Adipose tissue (tissue), 3 donors: ENCODE data around the gene DYRK4. TPM values are rescaled to one million over a fixed set of nuclear protein-coding genes. Genes with fewer than 3 reads are reported as not detected.
"Not testable (repeated sequence)": the region's sequence is repeated elsewhere in the genome, so short reads cannot be mapped to it uniquely, and the experiment has no call there.

Experiments used
- H3K27ac ChIP-seq: one replicate; pipeline ENCODE4 v1.5.1; 2013; ENCODE audit warnings: low read depth, low read length
- WGBS, 3 donors: extraction: QIAGEN DNeasy Blood & Tissue Kit; methylation state at CpG; one replicate each; pipeline ENCODE4 v1.1.7; 2013; 5-methylcytosine and 5-hydroxymethylcytosine counted together
- polyA plus RNA-seq, 3 donors: library from polyadenylated mRNA; stranded (reverse); fragments of 200-250 nt; gene quantifications; one replicate each; pipeline ENCODE4 v1.2.3, GENCODE V29; 2013
- donor health status: healthy with polysubstance abuse.
- donor health status: Bipolar disorder and iron deficiency.
- donor health status: healthy.

DYRK4 gene
- 10 to 100 TPM; 21.1 to 53.1 (median 30.0) TPM for polyA plus RNA-seq

- H3K27ac ChIP-seq = no peak within 1 kb of the TSS
- WGBS, 3 donors = 7 to 12% (median 7%) methylated on average over 44 of the region's 44 CpGs
Measured at GRCh38 chr12:4562034-4562657, at the start of gene DYRK4. TSS of gene DYRK4 (plus strand) at chr12:4562208. CDS start at chr12:4562246, 38 bp downstream.

- WGBS, 3 donors = 88 to 91% (median 90%) methylated on average over 5 of the region's 5 CpGs
- H3K27ac ChIP-seq = no peak overlapping the region
Measured at GRCh38 chr12:4518106-4518728, 43.8 kb upstream of the DYRK4 start.

GRCh38 chr12:4523443-4523842 lies 38.6 kb upstream of the DYRK4 start:
- WGBS, 3 donors = 95 to 97% (median 96%) methylated on average over 7 of the region's 7 CpGs
- H3K27ac ChIP-seq = not testable (repeated sequence)

GRCh38 chr12:4526923-4527546 lies 35.0 kb upstream of the DYRK4 start:
- 93 to 97% (median 95%) methylated on average over 2 of the region's 2 CpGs for WGBS, 3 donors
- H3K27ac ChIP-seq = no peak overlapping the region

- H3K27ac ChIP-seq = no peak overlapping the region
- WGBS, 3 donors = 75 to 88% (median 76%) methylated on average over 1 of the region's 1 CpG
Measured at GRCh38 chr12:4530160-4530559, 31.8 kb upstream of the DYRK4 start.

GRCh38 chr12:4530982-4531586 lies 30.9 kb upstream of the DYRK4 start:
- 78 to 86% (median 81%) methylated on average over 6 of the region's 6 CpGs for WGBS, 3 donors
- no peak overlapping the region for H3K27ac ChIP-seq

GRCh38 chr12:4535092-4535491 lies 26.9 kb upstream of the DYRK4 start:
- no peak overlapping the region for H3K27ac ChIP-seq
- WGBS, 3 donors = 90 to 96% (median 92%) methylated on average over 4 of the region's 4 CpGs

- WGBS, 3 donors = 63 to 75% (median 68%) methylated on average over 2 of the region's 2 CpGs
- no peak overlapping the region for H3K27ac ChIP-seq
Measured at GRCh38 chr12:4535871-4536270, 26.1 kb upstream of the DYRK4 start.

- peak within 1 kb of the TSS; percentile 10 for H3K27ac ChIP-seq
- WGBS, 3 donors = 0% methylated on average over 49 of the region's 49 CpGs
Measured at GRCh38 chr12:4538207-4539160, 23.5 kb upstream of the DYRK4 start, which contains the start of gene RAD51AP1. TSS of gene RAD51AP1 (plus strand) at chr12:4538890. CDS start at chr12:4538940, 50 bp downstream.

GRCh38 chr12:4539167-4539870 lies 22.7 kb upstream of the DYRK4 start:
- WGBS, 3 donors = 7 to 15% (median 15%) methylated on average over 16 of the region's 16 CpGs
- no peak overlapping the region for H3K27ac ChIP-seq

GRCh38 chr12:4540170-4540569 lies 21.8 kb upstream of the DYRK4 start:
- 80 to 89% (median 86%) methylated on average over 3 of the region's 3 CpGs for WGBS, 3 donors
- H3K27ac ChIP-seq = no peak overlapping the region

GRCh38 chr12:4540638-4541037 lies 21.4 kb upstream of the DYRK4 start:
- H3K27ac ChIP-seq = no peak overlapping the region
- 40 to 76% (median 50%) methylated on average over 2 of the region's 2 CpGs for WGBS, 3 donors

GRCh38 chr12:4545195-4545594 lies 16.8 kb upstream of the DYRK4 start:
- H3K27ac ChIP-seq = no peak overlapping the region
- WGBS, 3 donors = 84 to 95% (median 89%) methylated on average over 1 of the region's 1 CpG

GRCh38 chr12:4552191-4552590 lies 9.8 kb upstream of the DYRK4 start:
- no peak overlapping the region for H3K27ac ChIP-seq
- WGBS, 3 donors = 92 to 98% (median 97%) methylated on average over 1 of the region's 1 CpG

- WGBS, 3 donors = 94 to 95% (median 94%) methylated on average over 4 of the region's 4 CpGs
Measured at GRCh38 chr12:4553943-4554342, 8.1 kb upstream of the DYRK4 start.

GRCh38 chr12:4555804-4556203 lies 6.2 kb upstream of the DYRK4 start:
- H3K27ac ChIP-seq = no peak overlapping the region
- 76 to 93% (median 81%) methylated on average over 2 of the region's 2 CpGs for WGBS, 3 donors

More at GRCh38 chr12:4553943-4554342, 8.1 kb upstream of the DYRK4 start:
- H3K27ac ChIP-seq = no peak overlapping the region

GRCh38 chr12:4556735-4557530 lies 5.1 kb upstream of the DYRK4 start:
- no peak overlapping the region for H3K27ac ChIP-seq
- 80 to 95% (median 87%) methylated on average over 2 of the region's 2 CpGs for WGBS, 3 donors
